Panc1 (cell line): ENCODE results near the gene POU5F2. TPM values are rescaled to one million over a fixed set of nuclear protein-coding genes. Genes with fewer than 3 reads are reported as not detected.

Experiments used
- ATAC-seq: fragments of 200-7000 bp; cut with Tn5 transposase; 2 replicates; pipeline ENCODE4 v1.9.1; 2020; ENCODE audit warnings: mild to moderate bottlenecking, moderate library complexity
- BruUV-seq: library from RNA; stranded (reverse); fragments of 400-500 nt; replicated peaks from 2 replicates; lab custom pipeline; 2021; lab: Mats Ljungman, UMichigan
- CTCF ChIA-PET: fragments of 300-600 bp; sonication (Branson Sonifier 250); formaldehyde crosslinking; loops from one replicate; lab custom pipeline; 2022; ENCODE audit warnings: antibody characterized with exemption; lab: Charles Lee
- POLR2A ChIA-PET: fragments of 300-600 bp; sonication (Branson Sonifier 250); formaldehyde crosslinking; loops from one replicate; lab custom pipeline; 2022; ENCODE audit warnings: antibody characterized with exemption; lab: Charles Lee
- DNase-seq: peaks from one replicate; pipeline ENCODE4 v3.0.0-alpha.2; 2010; ENCODE audit warnings: low read depth, low spot score
- H3K27ac ChIP-seq: 2 replicates; pipeline ENCODE4 v1.5.1; 2011; ENCODE audit warnings: mild to moderate bottlenecking, low read length, inconsistent platforms
- H3K27me3 ChIP-seq: fragments of 200-500 bp; sonication (Bioruptor generic); 2 replicates; pipeline ENCODE4 v1.6.0; 2014; ENCODE audit warnings: low read length, inconsistent platforms; ENCODE audit not compliant: control insufficient read depth, insufficient read depth
- H3K36me3 ChIP-seq: fragments of 200-500 bp; sonication (Bioruptor generic); 2 replicates; pipeline ENCODE4 v1.5.1; 2014; ENCODE audit warnings: inconsistent platforms, mild to moderate bottlenecking, low read length, moderate library complexity; ENCODE audit not compliant: control insufficient read depth, insufficient read depth
- H3K4me1 ChIP-seq: 2 replicates; pipeline ENCODE4 v1.5.1; 2011; ENCODE audit warnings: inconsistent platforms, mild to moderate bottlenecking, low read length, moderate library complexity; ENCODE audit not compliant: control insufficient read depth, insufficient read depth
- H3K4me3 ChIP-seq, 2 experiments: 2 replicates each; pipeline ENCODE4 v1.5.1; 2011 to 2012; ENCODE audit warnings: low read depth in 2 of 2, low read length in 2 of 2, mild to moderate bottlenecking in 2 of 2, inconsistent platforms in 1 of 2, moderate library complexity in 1 of 2
- H3K9me3 ChIP-seq: fragments of 200-500 bp; sonication (Bioruptor generic); 2 replicates; pipeline ENCODE4 v1.5.1; 2014; ENCODE audit warnings: low read depth, mild to moderate bottlenecking, inconsistent platforms, low read length, moderate library complexity; ENCODE audit not compliant: control insufficient read depth, insufficient read depth
- POLR2AphosphoS5 ChIP-seq: IDR thresholded peaks from 2 replicates; pipeline ENCODE4 v1.6.1; 2012; ENCODE audit warnings: mild to moderate bottlenecking, low read depth, low read length, moderate library complexity
- REST ChIP-seq, 2 experiments: IDR thresholded peaks; 2 replicates each; pipeline ENCODE4 v1.6.1; 2011 to 2012; ENCODE audit warnings: low read depth in 2 of 2, control low read depth in 1 of 2, low read length in 1 of 2, mild to moderate bottlenecking in 1 of 2, moderate library complexity in 1 of 2; ENCODE audit not compliant: insufficient read depth in 1 of 2
- SIN3A ChIP-seq: IDR thresholded peaks from 2 replicates; pipeline ENCODE4 v1.6.1; 2012; ENCODE audit warnings: low read depth, mild to moderate bottlenecking, low read length, moderate library complexity, borderline replicate concordance; ENCODE audit not compliant: insufficient read depth
- TCF7L2 ChIP-seq: IDR thresholded peaks from 2 replicates; pipeline ENCODE4 v1.6.1; 2011; ENCODE audit warnings: mild to moderate bottlenecking, low read depth, low read length, inconsistent platforms
- in situ Hi-C: cut with HindIII; loops from 2 replicates; pipeline ENCODE4 v1.10.0; 2016; ENCODE audit warnings: low sequenced_read_pairs, low pct_unique_long_range_greater_than_20kb
- intact Hi-C: fragments of 100-400 bp; cut with micrococcal nuclease; formaldehyde crosslinking; loops from one replicate; pipeline ENCODE4 v1.10.0; 2022; ENCODE audit not compliant: unreplicated experiment
- total RNA-seq: library from RNA; stranded (reverse); gene quantifications from one replicate; pipeline ENCODE4 v1.2.1, GENCODE V29; 2021; ENCODE audit not compliant: unreplicated experiment
- TF ChIP-seq, protein P1 (sequence below): fragments of 450-650 bp; IDR thresholded peaks from 2 replicates; pipeline ENCODE4 v1.5.1; 2017; ENCODE audit warnings: mild to moderate bottlenecking

Gene POU5F2
- total RNA-seq, 1 experiment from 2014 or later: 0.39 TPM

GRCh38 chr5:93716453-93716852, 24.9 kb downstream of the POU5F2 start:
- in situ Hi-C loops: no loop called here
- no peak overlapping the region for H3K27ac ChIP-seq
- DNase-seq (no peak), ATAC-seq (no peak)
- TF ChIP-seq TCF7L2 (no peak), SIN3A (no peak), POLR2AphosphoS5 (no peak), REST (IDR thresholded peaks at IDR 0.05; ENCODE audit: insufficient read depth in 1 of 2, low read depth in 2 of 2, low read length in 1 of 2) (no peak)
- TF ChIP-seq, protein P1, sequence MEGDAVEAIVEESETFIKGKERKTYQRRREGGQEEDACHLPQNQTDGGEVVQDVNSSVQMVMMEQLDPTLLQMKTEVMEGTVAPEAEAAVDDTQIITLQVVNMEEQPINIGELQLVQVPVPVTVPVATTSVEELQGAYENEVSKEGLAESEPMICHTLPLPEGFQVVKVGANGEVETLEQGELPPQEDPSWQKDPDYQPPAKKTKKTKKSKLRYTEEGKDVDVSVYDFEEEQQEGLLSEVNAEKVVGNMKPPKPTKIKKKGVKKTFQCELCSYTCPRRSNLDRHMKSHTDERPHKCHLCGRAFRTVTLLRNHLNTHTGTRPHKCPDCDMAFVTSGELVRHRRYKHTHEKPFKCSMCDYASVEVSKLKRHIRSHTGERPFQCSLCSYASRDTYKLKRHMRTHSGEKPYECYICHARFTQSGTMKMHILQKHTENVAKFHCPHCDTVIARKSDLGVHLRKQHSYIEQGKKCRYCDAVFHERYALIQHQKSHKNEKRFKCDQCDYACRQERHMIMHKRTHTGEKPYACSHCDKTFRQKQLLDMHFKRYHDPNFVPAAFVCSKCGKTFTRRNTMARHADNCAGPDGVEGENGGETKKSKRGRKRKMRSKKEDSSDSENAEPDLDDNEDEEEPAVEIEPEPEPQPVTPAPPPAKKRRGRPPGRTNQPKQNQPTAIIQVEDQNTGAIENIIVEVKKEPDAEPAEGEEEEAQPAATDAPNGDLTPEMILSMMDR: no peak
- intact Hi-C loops: no loop called here
- H3K4me1 ChIP-seq: no peaks in the 10 kb centered on the region
- no peaks in the 10 kb centered on the region for H3K9me3 ChIP-seq
- ChIA-PET CTCF (no interaction called here), POLR2A (no interaction called here)
- no peaks in the 10 kb centered on the region for H3K36me3 ChIP-seq
- no peak overlapping the region for H3K4me3 ChIP-seq
- no peaks in the 10 kb centered on the region for H3K27me3 ChIP-seq
- no TSS peak for BruUV-seq

GRCh38 chr5:93715761-93716160, 25.6 kb downstream of the POU5F2 start:
- ChIA-PET CTCF (no interaction called here), POLR2A (no interaction called here)
- intact Hi-C loops (no loop called here), in situ Hi-C loops (no loop called here)
- ATAC-seq (no peak), DNase-seq (no peak)
- BruUV-seq: no TSS peak
- Histone ChIP-seq H3K4me1 (no peaks in the 10 kb centered on the region), H3K9me3 (no peaks in the 10 kb centered on the region), H3K36me3 (no peaks in the 10 kb centered on the region), H3K4me3 (no peak overlapping the region), H3K27me3 (no peaks in the 10 kb centered on the region), H3K27ac (no peak overlapping the region)
- TF ChIP-seq TCF7L2: no peak
- no peak for TF ChIP-seq SIN3A

DNA sequence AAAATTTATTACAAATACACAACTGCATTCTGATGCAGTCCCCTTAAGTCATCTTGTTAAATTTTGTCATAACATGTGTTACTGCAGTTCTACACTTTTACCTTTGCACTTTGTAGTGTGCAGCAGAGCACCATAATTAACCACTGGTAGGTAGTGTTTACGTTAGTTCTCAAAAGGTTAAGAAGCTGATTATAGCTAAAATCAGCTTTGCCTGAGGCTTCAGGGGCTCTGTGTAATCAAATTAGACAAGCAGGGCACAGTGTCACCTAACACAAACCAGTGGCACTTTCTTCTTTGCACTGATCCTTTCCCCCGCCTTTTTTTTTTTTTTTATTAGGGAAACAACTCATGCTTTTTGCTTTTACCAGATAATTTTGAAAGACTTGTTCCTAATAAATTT, 26.1 kb downstream of the POU5F2 start:
- ChIA-PET CTCF (no interaction called here), POLR2A (no interaction called here)
- no TSS peak for BruUV-seq
- ATAC-seq: no peak
- no peak overlapping the region for H3K27ac ChIP-seq
- no peaks in the 10 kb centered on the region for H3K36me3 ChIP-seq
- H3K4me3 ChIP-seq: no peak overlapping the region
- in situ Hi-C loops (no loop called here), intact Hi-C loops (no loop called here)
- TF ChIP-seq, protein P1: no peak
- no peak for TF ChIP-seq SIN3A
- no peak for TF ChIP-seq REST (IDR thresholded peaks at IDR 0.05; ENCODE audit: insufficient read depth in 1 of 2, low read depth in 2 of 2, low read length in 1 of 2)
- TF ChIP-seq POLR2AphosphoS5: no peak
- TF ChIP-seq TCF7L2: no peak
- H3K4me1 ChIP-seq: no peaks in the 10 kb centered on the region
- no peak for DNase-seq
- no peaks in the 10 kb centered on the region for H3K27me3 ChIP-seq
- no peaks in the 10 kb centered on the region for H3K9me3 ChIP-seq
